GM23338 (cell line): Measurements from ENCODE around the gene ZNF804A. TPM values are rescaled to one million over a fixed set of nuclear protein-coding genes. Genes with fewer than 3 reads are reported as not detected.

ENCODE experiments used
- ATAC-seq: fragments of 200-7000 bp; cut with Tn5 transposase; 3 replicates; pipeline ENCODE4 v1.9.1; 2020
- DNase-seq: peaks from one replicate; pipeline ENCODE4 v3.0.0-alpha.2; 2015; ENCODE audit warnings: low spot score
- H2AFZ ChIP-seq: fragments of 200-600 bp; sonication (generic); 2 replicates; pipeline ENCODE4 v1.8.0; 2016; ENCODE audit warnings: antibody characterized with exemption, mild to moderate bottlenecking, moderate library complexity
- H3F3A ChIP-seq: fragments of 200-600 bp; sonication (generic); replicated peaks from 2 replicates; pipeline ENCODE4 v1.8.0; 2017; ENCODE audit warnings: antibody characterized with exemption, mixed run types, low read depth
- H3K27ac ChIP-seq: fragments of 200-600 bp; sonication (generic); 2 replicates; pipeline ENCODE4 v1.6.1; 2016; ENCODE audit warnings: low read depth
- H3K27me3 ChIP-seq: fragments of 200-600 bp; sonication (generic); 2 replicates; pipeline ENCODE4 v1.8.0; 2016; ENCODE audit warnings: mild to moderate bottlenecking, mixed run types, moderate library complexity; ENCODE audit not compliant: insufficient read depth
- H3K36me3 ChIP-seq: fragments of 200-600 bp; sonication (generic); 2 replicates; pipeline ENCODE4 v1.8.0; 2016; ENCODE audit warnings: mild to moderate bottlenecking; ENCODE audit not compliant: insufficient read depth
- H3K4me1 ChIP-seq: fragments of 200-600 bp; sonication (generic); 2 replicates; pipeline ENCODE4 v1.8.0; 2016; ENCODE audit warnings: mild to moderate bottlenecking, moderate library complexity; ENCODE audit not compliant: insufficient read depth
- H3K4me2 ChIP-seq: fragments of 200-600 bp; sonication (generic); 2 replicates; pipeline ENCODE4 v1.7.1; 2017; ENCODE audit warnings: mixed run types
- H3K4me3 ChIP-seq: fragments of 200-600 bp; sonication (generic); 2 replicates; pipeline ENCODE4 v1.6.1; 2016; ENCODE audit warnings: mixed run types
- H3K79me2 ChIP-seq: fragments of 200-600 bp; sonication (generic); replicated peaks from 2 replicates; pipeline ENCODE4 v1.8.0; 2017; ENCODE audit warnings: mild to moderate bottlenecking; ENCODE audit not compliant: insufficient read depth
- H3K9me2 ChIP-seq: fragments of 200-600 bp; sonication (generic); 2 replicates; pipeline ENCODE4 v1.8.0; 2017; ENCODE audit not compliant: insufficient read depth
- H4K20me1 ChIP-seq: fragments of 200-600 bp; sonication (generic); replicated peaks from 2 replicates; pipeline ENCODE4 v1.8.0; 2017; ENCODE audit warnings: mild to moderate bottlenecking; ENCODE audit not compliant: insufficient read depth
- H3K27ac Mint-ChIP-seq: 2 replicates; pipeline ENCODE4 v1.8.0; 2020; ENCODE audit warnings: inconsistent platforms, mild to moderate bottlenecking, moderate library complexity, mixed read lengths
- H3K27me3 Mint-ChIP-seq: 3 replicates; pipeline ENCODE4 v1.8.0; 2022; ENCODE audit warnings: low read depth, mild to moderate bottlenecking, moderate library complexity, mixed read lengths, inconsistent platforms; ENCODE audit not compliant: insufficient read depth, poor library complexity
- H3K36me3 Mint-ChIP-seq: 3 replicates; pipeline ENCODE4 v1.8.0; 2021; ENCODE audit warnings: low read depth, mild to moderate bottlenecking, inconsistent platforms, moderate library complexity, mixed read lengths
- H3K4me1 Mint-ChIP-seq: 3 replicates; pipeline ENCODE4 v1.8.0; 2020; ENCODE audit warnings: mild to moderate bottlenecking, inconsistent platforms, mixed read lengths
- H3K4me3 Mint-ChIP-seq: 3 replicates; pipeline ENCODE4 v1.8.0; 2021; ENCODE audit warnings: moderate library complexity, mild to moderate bottlenecking, inconsistent platforms, mixed read lengths
- H3K9me3 Mint-ChIP-seq: 3 replicates; pipeline ENCODE4 v1.8.0; 2020; ENCODE audit warnings: moderate library complexity, mild to moderate bottlenecking, inconsistent platforms, mixed read lengths
- CREB1 ChIP-seq: fragments of 250-450 bp; sonication (Bioruptor Pico); IDR thresholded peaks from 2 replicates; pipeline ENCODE4 v1.5.0; 2020; ENCODE audit warnings: low read depth, mild to moderate bottlenecking, moderate library complexity
- EZH2 ChIP-seq: fragments of 200-600 bp; sonication (generic); IDR thresholded peaks from one replicate; pipeline ENCODE4 v1.8.0; 2017; ENCODE audit warnings: antibody characterized with exemption, mild to moderate bottlenecking, low read depth; ENCODE audit not compliant: unreplicated experiment
- EZH2phosphoT487 ChIP-seq: fragments of 200-600 bp; sonication (generic); IDR thresholded peaks from one replicate; pipeline ENCODE4 v1.8.1; 2018; ENCODE audit warnings: antibody characterized with exemption; ENCODE audit not compliant: unreplicated experiment
- JUNB ChIP-seq: IDR thresholded peaks from one replicate; pipeline ENCODE4 v1.6.1; 2016; ENCODE audit warnings: antibody characterized with exemption; ENCODE audit not compliant: unreplicated experiment
- NANOG ChIP-seq: IDR thresholded peaks from 2 replicates; pipeline ENCODE4 v1.6.1; 2016; ENCODE audit warnings: antibody characterized with exemption, borderline replicate concordance
- POLR2AphosphoS5 ChIP-seq: IDR thresholded peaks from 2 replicates; pipeline ENCODE4 v1.6.1; 2016; ENCODE audit warnings: antibody characterized with exemption, low read depth
- STAT1 ChIP-seq: IDR thresholded peaks from one replicate; pipeline ENCODE4 v1.6.1; 2016; ENCODE audit warnings: antibody characterized with exemption; ENCODE audit not compliant: unreplicated experiment
- ZNF114 ChIP-seq: fragments of 250-450 bp; sonication (Bioruptor Pico); IDR thresholded peaks from 2 replicates; pipeline ENCODE4 v1.5.0; 2020; ENCODE audit warnings: mild to moderate bottlenecking, moderate library complexity
- ZNF331 ChIP-seq: fragments of 250-450 bp; sonication (Bioruptor Pico); IDR thresholded peaks from 2 replicates; pipeline ENCODE4 v1.5.0; 2020; ENCODE audit warnings: low read depth, mild to moderate bottlenecking, moderate library complexity
- polyA plus RNA-seq: library from polyadenylated mRNA; unstranded; fragments of >200 nt; fragmentation: Nextera tagmentation; extraction: Ambion mirVana; gene quantifications from 2 replicates; pipeline ENCODE4 v1.2.1, GENCODE V29; 2016
- total RNA-seq: library from RNA; depleted of rRNA; stranded (reverse); fragments of >200 nt; shearing (Covaris generic); gene quantifications from 2 replicates; pipeline ENCODE4 v1.2.3, GENCODE V29; 2014
- TF ChIP-seq, protein P1 (sequence below): fragments of 250-450 bp; sonication (Bioruptor Pico); IDR thresholded peaks from 2 replicates; pipeline ENCODE4 v1.5.0; 2020; ENCODE audit warnings: mild to moderate bottlenecking, moderate library complexity
- TF ChIP-seq, protein P2 (sequence below): IDR thresholded peaks from 2 replicates; pipeline ENCODE4 v1.6.1; 2016; ENCODE audit warnings: antibody characterized with exemption
- TF ChIP-seq, protein P3 (sequence below), 2 experiments: fragments of 200-600 bp in 1 of 2; sonication (generic) in 1 of 2; conservative IDR thresholded peaks; 2 replicates each; pipeline versions ENCODE4 v1.5.1 to v1.6.1; 2016 to 2017; ENCODE audit warnings: antibody characterized with exemption in 2 of 2, low read depth in 2 of 2, mild to moderate bottlenecking in 2 of 2, moderate library complexity in 1 of 2

The ZNF804A gene
- total and polyA plus RNA-seq, 2 experiments from 2014 or later: not detected

DNA sequence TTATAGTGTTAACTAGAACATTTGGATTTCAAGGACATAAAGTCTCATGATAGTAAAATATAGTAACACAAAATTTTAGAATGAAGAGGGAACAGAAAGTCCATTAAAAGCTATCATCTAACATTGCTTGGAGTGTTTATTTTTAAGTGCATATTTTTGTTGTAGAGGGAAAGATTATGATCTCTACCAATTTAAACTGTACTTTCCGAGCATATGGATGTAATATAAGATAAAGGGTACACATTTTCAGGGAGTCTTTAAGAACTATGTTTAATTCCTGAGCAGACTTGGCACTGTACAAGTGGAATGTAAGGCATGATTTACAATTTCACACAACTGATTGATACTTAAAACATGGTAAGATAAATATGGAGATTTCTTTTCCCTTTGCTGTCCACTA is 34.2 kb upstream of the ZNF804A start (continued):
- TF ChIP-seq, protein P1, sequence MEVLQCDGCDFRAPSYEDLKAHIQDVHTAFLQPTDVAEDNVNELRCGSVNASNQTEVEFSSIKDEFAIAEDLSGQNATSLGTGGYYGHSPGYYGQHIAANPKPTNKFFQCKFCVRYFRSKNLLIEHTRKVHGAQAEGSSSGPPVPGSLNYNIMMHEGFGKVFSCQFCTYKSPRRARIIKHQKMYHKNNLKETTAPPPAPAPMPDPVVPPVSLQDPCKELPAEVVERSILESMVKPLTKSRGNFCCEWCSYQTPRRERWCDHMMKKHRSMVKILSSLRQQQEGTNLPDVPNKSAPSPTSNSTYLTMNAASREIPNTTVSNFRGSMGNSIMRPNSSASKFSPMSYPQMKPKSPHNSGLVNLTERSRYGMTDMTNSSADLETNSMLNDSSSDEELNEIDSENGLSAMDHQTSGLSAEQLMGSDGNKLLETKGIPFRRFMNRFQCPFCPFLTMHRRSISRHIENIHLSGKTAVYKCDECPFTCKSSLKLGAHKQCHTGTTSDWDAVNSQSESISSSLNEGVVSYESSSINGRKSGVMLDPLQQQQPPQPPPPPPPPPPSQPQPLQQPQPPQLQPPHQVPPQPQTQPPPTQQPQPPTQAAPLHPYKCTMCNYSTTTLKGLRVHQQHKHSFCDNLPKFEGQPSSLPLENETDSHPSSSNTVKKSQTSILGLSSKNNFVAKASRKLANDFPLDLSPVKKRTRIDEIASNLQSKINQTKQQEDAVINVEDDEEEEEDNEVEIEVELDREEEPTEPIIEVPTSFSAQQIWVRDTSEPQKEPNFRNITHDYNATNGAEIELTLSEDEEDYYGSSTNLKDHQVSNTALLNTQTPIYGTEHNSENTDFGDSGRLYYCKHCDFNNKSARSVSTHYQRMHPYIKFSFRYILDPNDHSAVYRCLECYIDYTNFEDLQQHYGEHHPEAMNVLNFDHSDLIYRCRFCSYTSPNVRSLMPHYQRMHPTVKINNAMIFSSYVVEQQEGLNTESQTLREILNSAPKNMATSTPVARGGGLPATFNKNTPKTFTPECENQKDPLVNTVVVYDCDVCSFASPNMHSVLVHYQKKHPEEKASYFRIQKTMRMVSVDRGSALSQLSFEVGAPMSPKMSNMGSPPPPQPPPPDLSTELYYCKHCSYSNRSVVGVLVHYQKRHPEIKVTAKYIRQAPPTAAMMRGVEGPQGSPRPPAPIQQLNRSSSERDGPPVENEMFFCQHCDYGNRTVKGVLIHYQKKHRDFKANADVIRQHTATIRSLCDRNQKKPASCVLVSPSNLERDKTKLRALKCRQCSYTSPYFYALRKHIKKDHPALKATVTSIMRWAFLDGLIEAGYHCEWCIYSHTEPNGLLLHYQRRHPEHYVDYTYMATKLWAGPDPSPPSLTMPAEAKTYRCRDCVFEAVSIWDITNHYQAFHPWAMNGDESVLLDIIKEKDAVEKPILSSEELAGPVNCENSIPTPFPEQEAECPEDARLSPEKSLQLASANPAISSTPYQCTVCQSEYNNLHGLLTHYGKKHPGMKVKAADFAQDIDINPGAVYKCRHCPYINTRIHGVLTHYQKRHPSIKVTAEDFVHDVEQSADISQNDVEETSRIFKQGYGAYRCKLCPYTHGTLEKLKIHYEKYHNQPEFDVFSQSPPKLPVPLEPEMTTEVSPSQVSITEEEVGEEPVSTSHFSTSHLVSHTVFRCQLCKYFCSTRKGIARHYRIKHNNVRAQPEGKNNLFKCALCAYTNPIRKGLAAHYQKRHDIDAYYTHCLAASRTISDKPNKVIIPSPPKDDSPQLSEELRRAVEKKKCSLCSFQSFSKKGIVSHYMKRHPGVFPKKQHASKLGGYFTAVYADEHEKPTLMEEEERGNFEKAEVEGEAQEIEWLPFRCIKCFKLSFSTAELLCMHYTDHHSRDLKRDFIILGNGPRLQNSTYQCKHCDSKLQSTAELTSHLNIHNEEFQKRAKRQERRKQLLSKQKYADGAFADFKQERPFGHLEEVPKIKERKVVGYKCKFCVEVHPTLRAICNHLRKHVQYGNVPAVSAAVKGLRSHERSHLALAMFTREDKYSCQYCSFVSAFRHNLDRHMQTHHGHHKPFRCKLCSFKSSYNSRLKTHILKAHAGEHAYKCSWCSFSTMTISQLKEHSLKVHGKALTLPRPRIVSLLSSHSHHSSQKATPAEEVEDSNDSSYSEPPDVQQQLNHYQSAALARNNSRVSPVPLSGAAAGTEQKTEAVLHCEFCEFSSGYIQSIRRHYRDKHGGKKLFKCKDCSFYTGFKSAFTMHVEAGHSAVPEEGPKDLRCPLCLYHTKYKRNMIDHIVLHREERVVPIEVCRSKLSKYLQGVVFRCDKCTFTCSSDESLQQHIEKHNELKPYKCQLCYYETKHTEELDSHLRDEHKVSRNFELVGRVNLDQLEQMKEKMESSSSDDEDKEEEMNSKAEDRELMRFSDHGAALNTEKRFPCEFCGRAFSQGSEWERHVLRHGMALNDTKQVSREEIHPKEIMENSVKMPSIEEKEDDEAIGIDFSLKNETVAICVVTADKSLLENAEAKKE (CRISPR knock-in tag): no peak
- TF ChIP-seq NANOG (no peak), JUNB (no peak), POLR2AphosphoS5 (no peak), ZNF331 (no peak)
- TF ChIP-seq, protein P2, sequence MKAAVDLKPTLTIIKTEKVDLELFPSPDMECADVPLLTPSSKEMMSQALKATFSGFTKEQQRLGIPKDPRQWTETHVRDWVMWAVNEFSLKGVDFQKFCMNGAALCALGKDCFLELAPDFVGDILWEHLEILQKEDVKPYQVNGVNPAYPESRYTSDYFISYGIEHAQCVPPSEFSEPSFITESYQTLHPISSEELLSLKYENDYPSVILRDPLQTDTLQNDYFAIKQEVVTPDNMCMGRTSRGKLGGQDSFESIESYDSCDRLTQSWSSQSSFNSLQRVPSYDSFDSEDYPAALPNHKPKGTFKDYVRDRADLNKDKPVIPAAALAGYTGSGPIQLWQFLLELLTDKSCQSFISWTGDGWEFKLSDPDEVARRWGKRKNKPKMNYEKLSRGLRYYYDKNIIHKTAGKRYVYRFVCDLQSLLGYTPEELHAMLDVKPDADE: no peak
- TF ChIP-seq, protein P3, sequence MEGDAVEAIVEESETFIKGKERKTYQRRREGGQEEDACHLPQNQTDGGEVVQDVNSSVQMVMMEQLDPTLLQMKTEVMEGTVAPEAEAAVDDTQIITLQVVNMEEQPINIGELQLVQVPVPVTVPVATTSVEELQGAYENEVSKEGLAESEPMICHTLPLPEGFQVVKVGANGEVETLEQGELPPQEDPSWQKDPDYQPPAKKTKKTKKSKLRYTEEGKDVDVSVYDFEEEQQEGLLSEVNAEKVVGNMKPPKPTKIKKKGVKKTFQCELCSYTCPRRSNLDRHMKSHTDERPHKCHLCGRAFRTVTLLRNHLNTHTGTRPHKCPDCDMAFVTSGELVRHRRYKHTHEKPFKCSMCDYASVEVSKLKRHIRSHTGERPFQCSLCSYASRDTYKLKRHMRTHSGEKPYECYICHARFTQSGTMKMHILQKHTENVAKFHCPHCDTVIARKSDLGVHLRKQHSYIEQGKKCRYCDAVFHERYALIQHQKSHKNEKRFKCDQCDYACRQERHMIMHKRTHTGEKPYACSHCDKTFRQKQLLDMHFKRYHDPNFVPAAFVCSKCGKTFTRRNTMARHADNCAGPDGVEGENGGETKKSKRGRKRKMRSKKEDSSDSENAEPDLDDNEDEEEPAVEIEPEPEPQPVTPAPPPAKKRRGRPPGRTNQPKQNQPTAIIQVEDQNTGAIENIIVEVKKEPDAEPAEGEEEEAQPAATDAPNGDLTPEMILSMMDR (conservative IDR thresholded peaks at IDR 0.05; ENCODE audit: low read depth in 2 of 2): no peak

DNA sequence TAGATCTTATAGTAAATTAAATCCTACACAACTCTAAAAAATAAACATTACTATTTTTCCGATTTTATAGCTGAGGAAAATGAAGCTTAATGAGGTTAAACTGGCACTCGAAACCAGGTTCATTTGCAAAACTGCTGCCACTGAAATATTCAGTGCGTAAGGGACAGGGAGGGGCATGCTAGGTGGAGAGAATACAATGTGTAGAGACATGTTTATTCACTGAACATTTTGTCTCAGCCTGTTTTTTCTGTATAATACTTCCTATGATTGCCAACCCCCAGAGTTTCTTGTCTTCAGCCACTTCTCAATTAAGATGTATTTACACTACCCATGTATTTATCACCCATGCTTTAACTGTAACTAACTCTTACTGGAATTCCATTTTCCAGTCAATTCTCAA is 31.6 kb upstream of the ZNF804A start:
- Histone ChIP-seq H3K79me2 (no peaks in the 10 kb centered on the region), H3F3A (no peaks in the 10 kb centered on the region), H3K4me3 (no peak overlapping the region), H2AFZ (no peak overlapping the region), H3K9me2 (no peaks in the 10 kb centered on the region), H3K4me2 (peak overlapping the region; percentile 28; the same call in 1 of the 2 replicates), H3K36me3 (no peaks in the 10 kb centered on the region), H4K20me1 (no peaks in the 10 kb centered on the region), H3K27me3 (no peaks in the 10 kb centered on the region), H3K4me1 (peaks cover 8% of the 10 kb centered on the region), H3K27ac (no peak overlapping the region)
- no peak for DNase-seq
- H3K9me3 Mint-ChIP-seq: no peaks in the 10 kb centered on the region
- no peak for ATAC-seq
- H3K4me3 Mint-ChIP-seq: no peak overlapping the region
- no peaks in the 10 kb centered on the region for H3K36me3 Mint-ChIP-seq
- peaks cover 7% of the 10 kb centered on the region for H3K4me1 Mint-ChIP-seq
- no peak overlapping the region for H3K27ac Mint-ChIP-seq
- no peaks in the 10 kb centered on the region for H3K27me3 Mint-ChIP-seq
- TF ChIP-seq CREB1 (CRISPR knock-in tag) (no peak), STAT1 (no peak), EZH2phosphoT487 (no peak), NANOG (no peak), POLR2AphosphoS5 (no peak), EZH2 (no peak), ZNF331 (no peak), ZNF114 (CRISPR knock-in tag) (no peak), JUNB (no peak)
- TF ChIP-seq, protein P2: no peak
